NCI-H345 treated with DMSO at 0.1 percent for 48 hours (cell line): ENCODE results near the gene PRG3.
A peak's percentile ranks its signal among the peaks of the same experiment; 100 is the strongest.
"Not testable (repeated sequence)": the region's sequence is repeated elsewhere in the genome, so short reads cannot be mapped to it uniquely, and the experiment has no call there.

Experiments used
- DNase-seq: peaks from one replicate; lab custom pipeline; 2025; ENCODE audit not compliant: unreplicated experiment; lab: John Stamatoyannopoulos, UW

PRG3 gene

DNA sequence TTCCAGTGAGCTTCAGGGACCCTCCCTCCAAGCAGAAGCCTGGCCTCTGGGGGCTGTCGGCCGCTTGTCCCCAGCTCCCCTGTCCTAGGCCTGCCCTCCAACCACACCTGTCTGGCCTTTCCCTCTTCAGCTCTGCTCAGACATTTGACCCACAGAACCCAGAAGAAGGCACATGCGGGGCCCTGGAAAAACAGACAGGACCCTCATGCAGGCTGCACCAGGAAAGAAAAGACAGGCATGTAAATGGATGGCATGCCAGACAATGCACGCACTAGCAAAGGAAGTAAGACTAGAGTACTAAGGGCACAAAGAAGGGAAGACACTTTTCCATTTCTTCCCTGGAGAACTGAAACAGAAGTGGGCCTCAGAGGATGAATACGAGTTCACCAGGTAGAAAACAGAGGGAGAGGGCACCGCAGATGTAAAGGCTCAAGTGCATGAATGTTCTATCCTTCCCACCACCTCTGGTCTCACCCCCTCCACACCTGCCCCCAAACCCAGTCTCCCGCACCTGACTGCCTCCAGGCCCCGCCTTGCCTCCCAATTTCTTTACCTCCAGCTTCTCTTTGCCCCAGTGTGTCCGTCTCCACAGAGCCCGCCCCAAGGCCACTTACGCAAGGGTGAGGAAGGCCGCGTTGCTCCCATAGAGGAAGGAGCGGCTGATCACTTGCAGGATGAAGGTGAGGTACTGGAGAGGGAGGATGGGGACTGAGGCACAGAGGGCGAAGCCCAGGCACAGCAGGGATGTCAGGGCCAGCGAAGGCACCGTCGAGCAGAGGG lies 28.6 kb upstream of the PRG3 start:
- no peak for DNase-seq

DNA sequence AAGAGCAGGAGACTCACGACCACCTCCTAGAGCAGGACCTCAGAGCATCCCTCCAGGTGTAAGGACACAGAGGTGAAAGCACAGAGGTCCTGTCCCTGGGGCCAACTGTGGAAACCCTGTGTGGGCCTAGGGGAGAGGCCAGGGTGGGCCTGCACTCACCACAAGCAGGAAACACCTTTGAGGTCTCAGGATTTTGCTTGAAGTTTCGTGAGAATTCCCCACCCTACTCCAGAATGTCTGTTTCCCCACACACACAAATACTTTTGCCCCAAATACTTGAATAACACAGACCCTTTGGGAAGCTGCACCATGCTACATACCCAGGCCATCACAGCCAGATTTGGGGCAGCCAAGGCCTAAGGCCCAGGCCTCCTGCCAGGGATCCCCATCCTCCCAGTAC lies 27.8 kb upstream of the PRG3 start:
- no peak for DNase-seq

DNA sequence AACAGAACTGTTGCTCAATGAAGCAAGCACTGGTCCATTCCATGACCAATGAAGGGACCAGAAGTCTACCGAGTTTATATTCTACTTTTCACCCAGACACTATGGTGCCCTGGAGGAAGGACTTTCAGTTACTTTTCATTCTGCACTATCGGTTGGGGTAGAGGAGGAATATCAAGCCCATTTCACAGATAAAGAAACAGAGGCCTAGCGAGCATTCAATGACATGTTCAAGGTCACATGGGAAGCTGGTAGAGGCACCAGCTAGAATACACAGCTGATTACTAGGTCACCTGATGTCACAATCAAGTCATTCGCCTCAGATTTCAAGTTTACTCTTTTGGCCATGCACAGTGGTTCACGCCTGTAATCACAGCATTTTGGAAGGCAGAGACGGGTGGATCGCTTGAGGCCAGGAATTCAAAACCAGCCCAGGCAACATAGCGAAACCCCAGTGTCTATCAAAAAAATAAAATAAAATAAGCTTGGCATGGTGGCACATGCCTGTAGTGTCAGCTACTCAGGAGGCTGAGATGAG lies 27.1 kb upstream of the PRG3 start:
- DNase-seq = no peak

DNA sequence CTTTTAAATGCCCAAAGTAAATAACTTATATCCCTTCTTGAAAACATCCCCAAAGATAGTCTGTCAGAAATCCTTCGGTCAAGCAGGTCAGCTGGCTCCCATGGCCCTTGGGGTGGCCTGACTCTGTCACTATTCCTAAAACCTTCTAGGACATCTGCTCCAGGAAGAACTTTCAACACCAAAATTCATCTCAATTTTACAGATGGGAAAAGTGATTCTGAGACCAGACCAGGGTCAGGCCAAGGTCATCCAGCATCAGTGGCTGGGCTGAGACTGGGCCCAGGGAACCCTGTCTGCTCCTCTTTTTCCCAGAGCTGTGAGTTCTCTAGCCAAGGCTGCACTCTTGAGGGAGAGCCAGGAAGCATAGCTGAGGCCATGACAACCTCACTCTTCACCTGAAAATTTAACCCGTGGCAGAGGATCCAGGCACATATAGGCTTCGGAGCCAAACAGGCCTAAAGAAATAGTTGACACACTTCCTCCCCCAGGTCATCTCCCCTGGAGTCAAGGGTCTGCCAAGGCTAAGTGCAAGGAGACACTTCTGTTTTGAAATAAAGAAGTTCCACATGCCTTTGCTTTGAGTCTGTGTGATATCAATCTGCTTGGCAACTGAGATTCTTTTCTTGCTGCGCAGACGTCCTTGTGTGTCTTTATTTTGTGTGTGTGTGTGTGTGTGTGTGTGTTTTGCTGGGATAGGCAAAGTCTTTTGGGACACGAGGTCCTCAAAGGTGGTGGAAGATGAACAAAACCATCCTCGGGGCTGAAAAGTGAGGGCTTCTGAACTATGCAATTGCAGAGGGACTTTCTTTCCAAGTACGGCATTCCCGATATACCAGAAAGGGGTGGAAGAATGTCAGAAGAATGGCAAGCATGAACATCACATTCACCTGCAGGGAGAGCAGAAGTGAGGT lies 26.3 kb upstream of the PRG3 start:
- DNase-seq = no peak

DNA sequence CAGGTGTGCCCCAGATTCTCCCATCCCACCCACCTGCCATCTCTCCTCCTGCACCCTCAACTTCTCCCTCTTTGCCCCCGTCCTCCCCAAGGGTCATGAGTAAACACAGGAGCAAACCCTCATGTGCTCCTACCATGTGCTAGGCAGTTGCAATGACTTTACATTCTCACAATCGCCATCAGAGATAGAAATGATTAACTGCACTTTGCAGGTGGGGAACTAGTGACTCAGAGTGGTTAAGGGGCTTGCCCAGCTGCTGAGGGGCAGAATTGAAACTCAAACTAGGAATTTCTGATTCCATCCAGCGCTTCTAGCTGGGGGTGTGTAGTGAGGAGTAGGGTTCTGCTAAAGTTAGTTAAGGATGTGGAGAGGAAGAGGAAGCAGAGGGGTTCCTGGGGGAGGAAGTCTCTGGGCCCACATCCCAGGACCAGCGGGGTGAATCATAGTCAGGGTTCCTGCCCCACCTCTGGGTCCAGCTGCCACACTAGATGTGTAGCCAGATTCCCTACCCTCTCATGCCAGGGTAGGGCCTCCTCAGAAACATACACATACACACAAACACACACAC lies 25.5 kb upstream of the PRG3 start:
- no peak for DNase-seq

DNA sequence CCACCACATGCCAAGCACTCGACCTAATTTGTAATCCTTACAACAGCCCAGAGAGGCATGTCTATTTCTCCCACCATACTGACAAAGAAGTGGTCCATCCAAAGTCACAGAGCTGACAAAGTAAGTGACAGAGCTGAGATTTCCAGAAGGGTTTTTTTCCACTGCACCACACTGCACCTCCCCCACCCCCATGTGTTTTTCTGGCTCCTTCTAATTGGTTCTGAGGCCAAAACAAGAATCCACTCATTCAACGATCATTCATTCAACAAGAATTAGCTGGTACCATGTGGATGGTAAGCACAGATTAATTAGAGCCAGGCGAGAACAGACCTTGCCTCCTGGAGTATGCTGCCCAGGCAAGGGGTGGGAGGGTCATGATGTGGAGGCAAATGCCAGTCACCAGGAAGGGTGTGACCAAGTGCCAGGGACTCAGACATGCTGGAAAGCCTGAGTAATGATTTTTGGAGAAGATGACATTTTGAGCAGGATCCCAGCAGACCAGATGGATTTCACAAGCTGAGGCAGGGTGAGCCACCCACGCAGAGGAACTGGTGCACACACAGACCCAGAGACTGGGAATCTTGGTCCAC lies 24.4 kb upstream of the PRG3 start:
- no peak for DNase-seq

DNA sequence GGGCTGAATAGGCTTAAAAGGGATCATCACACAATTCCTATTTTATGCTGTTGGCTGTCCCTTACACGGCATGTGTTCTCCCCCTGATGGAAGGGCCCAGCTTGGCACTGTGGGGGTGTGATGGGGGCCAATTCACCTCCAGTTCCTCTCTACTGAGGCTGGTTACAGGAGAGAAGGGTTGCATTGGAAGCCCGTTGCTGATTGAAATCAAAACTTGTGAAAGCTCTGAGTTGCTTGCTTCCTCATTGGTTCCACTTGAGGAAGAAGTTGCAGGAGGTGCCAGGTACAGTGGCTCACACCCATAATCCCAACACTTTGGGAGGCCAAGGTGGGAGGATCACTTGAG lies 22.8 kb upstream of the PRG3 start:
- DNase-seq = no peak

DNA sequence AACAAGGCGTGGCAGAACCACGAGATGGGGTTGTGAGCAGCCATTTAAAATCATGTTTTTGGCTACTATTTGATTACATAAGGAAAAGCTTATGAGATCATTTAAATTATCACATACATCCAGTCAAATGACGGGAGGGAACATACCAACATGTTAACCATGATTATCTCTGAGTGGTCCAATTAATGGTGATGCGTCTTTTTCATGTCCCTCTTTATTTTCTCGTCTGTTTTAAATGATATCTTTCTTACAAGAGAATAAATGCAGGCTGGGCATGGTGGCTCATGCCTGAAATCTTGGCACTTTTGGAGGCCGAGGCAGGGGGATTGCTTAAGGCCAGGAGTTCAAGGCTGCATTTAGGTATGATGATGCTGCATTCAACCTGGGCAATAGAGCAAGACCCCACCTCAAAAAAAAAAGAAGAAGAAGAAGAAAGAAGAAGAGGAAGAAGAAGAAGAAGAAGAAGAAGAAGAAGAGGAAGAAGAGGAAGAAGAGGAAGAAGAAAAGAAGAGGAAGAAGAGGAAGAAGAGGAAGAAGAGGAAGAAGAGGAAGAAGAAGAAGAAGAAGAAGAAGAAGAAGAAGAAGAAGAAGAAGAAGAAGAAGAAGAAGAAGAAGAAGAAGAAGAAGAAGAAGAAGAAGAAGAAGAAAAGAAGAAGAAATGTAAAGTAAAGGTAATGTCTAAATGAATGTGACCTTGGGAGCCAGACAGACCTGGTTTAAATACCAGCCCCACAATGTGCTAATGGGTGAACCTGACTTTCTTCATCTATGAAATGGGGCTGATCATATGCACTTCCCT lies 22.3 kb upstream of the PRG3 start:
- DNase-seq = not testable (repeated sequence)

DNA sequence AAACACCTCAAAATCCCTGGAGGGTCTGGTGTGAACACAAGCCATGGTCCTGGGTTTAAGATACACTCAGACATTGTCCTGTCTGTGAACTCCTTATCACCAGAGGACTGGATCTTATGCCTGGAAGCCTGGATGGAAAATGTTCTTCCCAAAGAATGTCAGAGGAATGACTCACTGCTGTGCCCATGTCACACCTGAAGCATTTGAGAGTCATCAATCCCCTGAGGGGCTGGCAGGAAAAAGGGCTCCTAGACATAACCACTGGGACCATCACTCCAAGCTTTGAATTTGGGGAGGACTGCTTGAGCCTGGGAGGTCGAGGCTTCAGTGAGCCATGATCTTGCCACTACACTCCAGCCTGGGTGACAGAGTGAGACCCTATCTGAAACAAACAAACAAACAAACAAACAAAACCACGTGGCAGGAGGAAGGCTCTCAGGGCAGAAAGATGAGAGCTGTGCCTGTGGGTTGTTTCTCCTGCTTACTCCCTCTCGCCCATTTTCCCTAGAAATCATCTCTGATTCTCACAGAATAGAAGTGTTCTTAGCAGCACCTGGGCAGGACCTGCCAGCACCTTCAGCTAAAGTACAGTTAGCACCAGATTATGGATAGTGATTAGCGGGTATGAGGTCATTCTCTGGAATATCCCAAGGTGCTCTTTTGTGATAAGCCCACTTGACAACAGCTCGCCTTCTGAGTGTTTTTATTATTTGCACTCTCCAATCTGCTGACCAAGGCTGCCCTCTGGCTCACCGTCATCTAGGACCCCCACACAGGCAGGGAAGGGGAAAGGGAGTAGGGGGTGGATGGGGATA lies 21.4 kb upstream of the PRG3 start:
- no peak for DNase-seq

DNA sequence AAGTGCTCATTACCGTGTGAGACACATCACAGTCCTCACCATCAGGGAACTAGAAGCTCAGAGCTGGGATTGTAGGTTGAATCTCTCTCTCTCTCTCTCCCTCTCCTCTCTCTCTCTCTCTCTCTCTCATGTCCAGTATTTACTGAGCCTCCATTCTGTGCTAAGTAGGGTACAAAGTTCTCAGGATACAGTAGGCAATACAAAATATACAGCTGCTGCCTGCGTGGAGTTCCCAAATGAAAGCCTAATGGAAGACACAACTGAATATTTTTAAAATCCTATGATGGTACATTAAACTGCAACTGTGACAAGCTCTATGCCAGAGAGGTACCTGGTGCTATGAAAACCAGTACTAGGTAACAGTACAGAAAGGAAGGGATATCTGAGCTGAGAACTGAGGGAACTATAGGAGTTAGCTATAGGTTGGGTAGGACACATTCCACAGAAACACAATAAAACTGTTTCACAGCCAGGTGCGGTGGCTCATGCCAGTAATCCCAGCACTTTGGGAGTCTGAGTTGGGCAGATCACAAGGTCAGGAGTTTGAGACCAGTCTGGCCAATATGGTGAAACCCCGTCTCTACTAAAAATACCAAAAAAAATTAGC lies 19.1 kb upstream of the PRG3 start:
- no peak for DNase-seq

DNA sequence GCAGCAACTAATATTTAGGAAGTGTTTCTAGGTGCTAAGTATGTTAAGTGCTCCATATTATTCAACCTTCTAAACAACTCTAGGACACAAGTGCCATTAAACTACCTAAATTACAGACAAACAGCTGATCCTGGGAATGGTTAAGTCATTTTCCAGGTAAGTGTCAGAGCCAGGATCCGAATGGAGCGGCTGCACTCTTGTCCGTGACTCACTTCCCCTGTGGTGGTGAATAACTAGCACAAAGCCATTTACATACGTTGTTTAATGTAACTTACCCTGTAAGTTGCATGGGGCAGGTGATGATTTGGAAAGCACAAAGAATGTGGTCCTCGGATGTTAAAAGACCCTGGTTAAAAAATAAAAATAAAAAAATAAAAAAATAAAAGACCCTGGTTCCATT lies 18.3 kb upstream of the PRG3 start:
- no peak for DNase-seq

DNA sequence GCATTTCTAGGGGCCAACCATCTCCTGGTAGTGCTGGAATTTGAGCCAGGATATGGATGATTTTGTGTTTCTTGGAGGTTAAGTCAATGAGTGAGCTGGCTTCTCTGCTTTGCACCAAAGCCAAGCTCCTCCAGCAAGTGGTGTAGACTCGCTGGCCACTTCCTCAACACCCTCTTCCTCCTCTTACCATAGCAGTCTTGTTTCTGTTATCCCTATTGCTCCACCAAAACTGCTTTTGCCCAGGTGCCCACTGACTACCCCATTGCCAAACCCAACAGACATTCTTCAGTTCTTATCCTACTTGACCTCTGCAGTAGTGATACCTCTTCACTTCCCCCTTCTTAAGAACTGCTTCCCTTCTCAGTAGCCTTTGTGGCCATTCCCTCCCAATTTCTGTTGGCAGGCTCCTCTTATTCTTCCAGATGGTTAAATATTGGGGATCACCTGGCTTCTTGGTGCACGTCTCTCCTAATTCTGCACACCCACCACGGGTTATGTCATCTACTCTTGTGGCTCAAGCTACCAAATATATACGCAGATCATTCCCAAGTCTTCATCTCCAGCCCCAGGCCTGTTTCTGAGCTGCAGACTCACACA lies 16.5 kb upstream of the PRG3 start:
- no peak for DNase-seq

DNA sequence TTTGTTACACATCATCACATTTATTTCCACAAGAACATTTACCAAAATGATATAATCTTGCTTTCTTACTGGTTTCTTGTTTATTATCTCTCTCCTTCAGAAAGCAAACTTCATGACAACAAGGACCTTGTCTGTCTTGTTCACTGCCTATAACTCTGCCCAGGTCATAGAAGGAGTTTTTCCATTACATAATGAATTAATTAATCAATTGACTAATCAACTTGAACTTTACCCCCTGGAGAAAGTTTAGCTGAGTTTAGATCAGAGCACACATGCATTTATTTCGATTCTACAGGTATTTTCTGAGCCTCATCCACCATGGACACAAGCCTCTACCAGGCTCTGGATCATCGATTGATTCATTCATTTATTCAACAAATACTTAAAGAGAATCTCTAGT lies 15.8 kb upstream of the PRG3 start:
- DNase-seq = no peak

DNA sequence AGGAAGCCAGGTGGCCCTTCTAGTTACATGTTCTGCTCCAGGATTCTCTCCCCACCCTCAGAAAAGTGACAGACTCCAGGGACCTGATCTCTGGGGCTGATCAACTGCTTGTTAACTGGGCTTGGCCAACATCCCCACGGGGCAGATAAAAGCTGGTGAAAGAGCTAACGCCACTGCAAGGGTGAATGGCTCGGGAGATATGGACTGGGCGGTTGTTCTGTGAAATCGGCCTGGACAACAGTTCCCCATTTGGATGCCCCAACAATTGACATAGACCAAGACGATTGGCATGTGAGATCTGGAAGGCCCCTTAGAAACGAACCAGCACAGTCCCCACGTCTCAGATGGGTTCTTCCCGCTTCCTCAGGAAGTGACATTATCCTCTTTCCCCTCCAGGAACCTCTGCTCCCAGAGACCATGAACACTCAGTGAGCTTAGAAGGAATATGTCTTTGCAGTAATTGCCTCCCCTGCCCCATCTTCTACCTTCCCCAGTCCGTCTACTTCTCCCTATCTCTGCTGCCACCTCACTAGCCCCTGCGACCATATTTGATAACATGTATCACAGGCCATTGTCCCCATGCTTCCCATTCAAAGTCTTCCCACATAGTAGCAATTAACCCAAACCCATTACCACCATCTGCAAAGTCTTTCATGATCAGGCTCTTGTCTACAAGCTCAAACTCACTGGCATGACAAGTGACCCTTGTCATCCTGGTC lies 15.1 kb upstream of the PRG3 start:
- no peak for DNase-seq

DNA sequence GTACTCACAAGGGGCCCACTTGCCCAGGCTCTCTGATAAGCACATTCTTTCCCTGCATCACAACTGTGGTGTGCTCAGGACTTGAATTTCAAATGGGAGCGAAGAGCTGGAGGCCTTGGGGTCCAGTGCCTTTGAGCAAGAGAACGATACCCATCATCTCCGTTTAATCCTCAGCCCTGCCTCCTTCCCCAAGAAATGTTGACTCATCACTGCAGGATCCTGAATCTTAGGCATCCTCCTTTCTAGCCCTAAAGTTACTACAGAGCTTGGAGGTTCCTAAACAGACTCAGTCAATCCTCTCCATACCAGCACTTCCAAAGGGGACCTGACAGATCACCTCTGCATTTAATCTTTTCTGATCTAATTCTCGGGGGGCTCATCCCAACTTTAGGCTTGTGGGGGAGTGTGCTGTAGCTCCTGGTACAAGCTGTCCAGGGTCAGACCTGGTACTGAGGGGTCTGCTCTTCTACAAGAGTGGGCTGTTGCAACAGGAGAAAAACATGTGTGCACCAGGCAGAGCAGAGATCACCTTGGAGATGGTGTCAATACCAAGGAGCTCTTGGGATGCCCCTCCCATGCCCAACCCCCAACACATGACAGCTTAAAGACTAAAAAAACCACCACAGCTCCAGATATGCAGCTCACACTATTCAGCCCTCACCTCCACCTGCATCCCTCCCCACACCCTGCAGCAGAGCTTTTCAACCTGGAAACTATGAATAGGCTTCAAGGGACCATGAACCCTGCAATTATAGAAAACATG lies 13.4 kb upstream of the PRG3 start:
- DNase-seq = peak; percentile 34

DNA sequence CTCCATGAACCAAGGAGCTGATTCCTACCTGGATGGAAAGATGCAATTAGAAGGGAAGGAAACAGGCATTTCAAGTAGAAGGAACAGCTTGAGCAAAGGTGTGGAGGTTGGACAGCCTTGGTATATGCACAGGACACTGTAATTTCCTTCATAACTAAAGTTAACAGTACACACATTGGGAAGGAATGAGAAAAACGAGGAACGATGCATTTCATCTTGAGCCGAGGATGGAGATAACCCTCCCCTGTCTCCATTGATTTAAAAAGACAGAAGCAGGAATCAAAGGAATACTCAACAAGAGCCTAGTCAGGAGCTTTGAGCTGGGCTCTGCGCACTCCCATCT lies 11.8 kb upstream of the PRG3 start:
- no peak for DNase-seq

DNA sequence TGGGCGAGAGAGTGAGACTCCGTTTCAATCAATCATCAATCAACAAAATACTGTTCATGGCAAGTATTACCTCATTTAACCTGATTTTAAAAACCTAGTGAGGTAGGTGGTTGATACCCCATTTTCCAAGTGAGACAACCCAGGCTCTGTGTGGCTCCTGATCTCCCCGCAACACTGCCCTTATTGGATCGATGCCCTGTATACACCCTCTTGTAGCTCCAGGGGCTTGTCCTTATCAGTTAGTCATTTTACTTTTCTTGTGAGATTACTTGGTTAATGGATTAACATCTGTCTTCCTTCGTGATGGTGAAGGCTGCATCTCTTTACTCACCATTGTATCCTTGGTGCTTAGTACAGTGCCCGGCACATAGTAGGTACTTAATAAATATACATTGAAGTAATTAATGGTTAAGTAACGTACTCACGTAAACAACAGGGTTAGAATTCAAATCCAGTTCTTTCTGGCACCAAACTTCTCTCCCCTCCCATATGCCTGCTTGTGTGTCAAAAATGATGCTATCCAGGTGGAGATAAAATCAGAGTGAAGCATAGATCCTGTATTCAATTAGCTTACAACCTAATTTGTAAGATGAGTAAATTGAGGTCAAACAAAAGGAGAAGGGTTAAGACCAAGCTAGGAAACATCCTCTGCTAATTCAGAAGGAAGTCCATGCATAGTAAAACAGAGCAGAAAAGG lies 11.3 kb upstream of the PRG3 start:
- no peak for DNase-seq
